Stimulated activated CD8-positive, alpha-beta memory T cell treated with anti-CD3 and anti-CD28 coated beads, Interleukin-4, amount 100 ng/mL, for 4 hours (primary cell): ENCODE data around the gene PROB1.
"Not testable (repeated sequence)": the region's sequence is repeated elsewhere in the genome, so short reads cannot be mapped to it uniquely, and the experiment has no call there.

Experiments used
- DNase-seq, 2 donors: peaks; one replicate each; pipeline ENCODE4 v3.0.0-alpha.2; 2020; ENCODE audit warnings: low read depth in 2 of 2, low spot score in 1 of 2

Gene PROB1

DNA sequence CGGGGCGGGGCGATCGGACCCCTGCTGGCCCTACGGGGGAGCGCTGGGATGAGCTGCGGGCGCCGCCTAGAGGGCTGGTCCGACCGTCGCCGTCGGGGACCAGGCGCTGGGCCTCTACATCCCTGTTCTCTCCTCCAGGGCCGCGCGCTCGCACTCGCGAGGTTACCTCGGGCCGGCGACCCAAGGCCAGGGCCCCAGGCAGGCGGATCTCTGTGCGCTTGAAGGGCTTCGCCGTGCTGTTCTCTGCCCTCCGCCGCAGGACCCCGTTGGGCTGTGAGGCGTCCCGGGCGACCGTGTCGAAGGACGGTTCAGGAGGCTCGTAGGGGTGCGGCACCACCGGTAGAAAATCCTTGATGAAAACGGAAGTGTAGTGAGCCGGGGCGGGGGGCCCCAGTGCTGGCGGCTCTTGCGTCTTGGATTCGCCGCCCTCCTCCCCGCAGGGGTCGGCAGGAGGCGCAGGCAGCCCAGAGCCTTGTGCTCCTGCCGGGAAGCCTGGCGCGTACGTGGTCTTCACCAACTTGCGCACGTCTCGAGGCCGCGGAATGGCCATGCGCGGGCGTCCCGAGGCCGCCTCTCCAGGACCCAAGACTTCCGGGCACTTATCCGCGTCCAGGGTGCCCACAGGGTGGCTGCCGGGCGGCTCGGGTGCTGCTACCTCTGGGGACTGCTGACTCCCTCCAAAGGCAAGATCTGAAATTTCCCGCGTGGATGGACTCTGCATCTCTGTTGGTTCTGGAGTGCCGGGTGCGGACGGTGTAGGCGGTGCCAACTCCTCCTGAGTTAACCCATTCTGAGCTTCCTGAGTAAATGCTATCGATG is 2.0 kb downstream of the PROB1 start:
- DNase-seq = peak; percentile 46 to 50

DNA sequence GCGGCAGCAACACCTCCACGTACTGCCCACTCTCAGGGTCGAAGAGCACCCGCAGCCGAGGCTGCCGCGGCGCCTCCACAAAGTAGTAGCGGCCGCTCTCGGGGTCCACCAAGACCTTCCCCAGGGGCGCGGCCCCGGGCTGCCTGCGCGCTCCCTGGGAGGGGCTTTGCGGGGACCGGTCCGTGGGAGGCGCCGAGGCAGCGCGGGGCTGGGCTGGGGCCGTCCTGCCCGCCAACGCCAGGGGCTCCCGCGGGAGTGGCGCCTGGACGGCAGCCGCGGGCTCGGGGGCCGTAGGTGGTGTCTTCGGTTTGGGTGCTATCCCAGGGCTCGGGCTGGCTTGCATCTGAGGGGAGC is 2.6 kb downstream of the PROB1 start:
- DNase-seq = no peak

DNA sequence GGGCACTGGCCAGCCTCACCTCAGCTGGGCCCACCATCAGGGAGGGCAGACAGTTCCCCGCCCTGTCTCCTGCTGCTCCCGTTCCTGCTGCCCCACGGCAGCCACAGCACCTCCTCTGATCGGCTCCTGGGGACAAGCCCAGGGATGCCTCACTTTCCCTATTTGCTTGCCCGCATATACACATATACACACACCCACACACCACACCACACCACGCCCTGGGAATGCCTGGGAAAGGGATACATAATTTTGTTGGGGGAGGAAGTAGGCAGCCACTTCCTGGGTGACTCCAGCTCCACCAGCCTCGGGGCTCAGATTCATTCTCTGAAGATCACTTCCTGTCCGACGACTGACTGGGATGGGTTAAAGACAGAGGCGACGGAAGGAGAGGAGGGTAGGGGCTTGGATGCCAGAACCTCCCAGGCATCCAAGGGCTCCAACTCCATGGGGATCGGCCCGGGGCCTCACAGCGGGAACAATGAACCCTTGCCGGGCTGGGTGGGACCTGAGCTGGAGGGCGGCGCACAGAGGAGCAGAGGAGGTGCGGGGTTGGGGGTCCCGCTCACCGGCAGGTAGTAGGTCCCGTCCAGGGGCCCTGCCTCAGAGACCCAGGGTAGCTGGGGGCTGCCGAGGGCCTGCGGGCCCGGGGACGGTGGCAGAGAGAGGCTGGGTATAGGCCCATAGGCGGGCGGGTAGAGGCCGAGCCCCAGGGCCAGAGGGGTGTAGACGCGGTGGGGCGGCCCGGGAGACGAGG is 3.2 kb downstream of the PROB1 start:
- no peak for DNase-seq

DNA sequence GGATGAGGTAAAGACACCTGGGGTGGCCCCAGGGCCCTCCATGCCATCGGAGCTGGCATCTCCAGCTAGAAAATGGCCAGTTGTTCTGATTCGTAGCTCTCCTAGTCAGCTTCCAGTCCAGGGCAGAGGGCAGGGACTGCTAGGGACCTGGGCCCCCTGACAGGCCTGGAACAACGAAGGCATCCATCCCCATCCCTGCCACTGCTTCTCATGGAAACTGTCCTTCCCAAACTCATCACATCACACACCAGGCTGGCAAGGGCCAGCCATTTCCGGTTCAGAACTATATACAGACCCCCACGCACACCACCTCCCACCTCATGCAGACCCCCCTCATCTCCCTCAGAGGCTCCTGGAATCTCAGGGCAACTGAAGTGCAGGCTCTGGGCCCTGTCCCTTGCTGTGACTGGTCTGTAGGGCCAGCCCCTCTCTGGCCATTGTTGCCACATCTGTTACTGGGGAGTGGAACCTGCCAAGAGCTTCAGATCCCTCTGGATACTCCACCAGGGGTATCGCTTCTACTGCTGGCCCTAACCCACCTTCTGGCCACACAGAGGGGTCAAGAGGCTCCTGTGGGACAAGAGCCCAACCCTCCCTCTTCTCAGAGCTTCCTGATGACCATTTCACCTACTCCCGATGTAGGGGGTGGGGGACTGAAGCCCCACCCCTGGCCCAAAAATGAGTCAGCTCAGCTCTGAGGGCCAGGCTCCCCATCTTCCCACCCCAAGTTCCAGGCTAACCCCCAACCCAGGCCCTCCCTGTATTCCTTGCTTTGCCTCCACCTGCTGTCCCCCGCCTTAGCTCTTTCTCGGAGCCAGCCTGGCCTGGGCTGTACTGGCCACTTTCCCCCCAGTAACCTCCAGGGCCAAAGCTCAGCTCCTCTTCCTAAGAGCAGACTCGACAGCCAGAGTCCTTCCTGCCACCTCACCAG is 4.0 kb downstream of the PROB1 start:
- DNase-seq = no peak

DNA sequence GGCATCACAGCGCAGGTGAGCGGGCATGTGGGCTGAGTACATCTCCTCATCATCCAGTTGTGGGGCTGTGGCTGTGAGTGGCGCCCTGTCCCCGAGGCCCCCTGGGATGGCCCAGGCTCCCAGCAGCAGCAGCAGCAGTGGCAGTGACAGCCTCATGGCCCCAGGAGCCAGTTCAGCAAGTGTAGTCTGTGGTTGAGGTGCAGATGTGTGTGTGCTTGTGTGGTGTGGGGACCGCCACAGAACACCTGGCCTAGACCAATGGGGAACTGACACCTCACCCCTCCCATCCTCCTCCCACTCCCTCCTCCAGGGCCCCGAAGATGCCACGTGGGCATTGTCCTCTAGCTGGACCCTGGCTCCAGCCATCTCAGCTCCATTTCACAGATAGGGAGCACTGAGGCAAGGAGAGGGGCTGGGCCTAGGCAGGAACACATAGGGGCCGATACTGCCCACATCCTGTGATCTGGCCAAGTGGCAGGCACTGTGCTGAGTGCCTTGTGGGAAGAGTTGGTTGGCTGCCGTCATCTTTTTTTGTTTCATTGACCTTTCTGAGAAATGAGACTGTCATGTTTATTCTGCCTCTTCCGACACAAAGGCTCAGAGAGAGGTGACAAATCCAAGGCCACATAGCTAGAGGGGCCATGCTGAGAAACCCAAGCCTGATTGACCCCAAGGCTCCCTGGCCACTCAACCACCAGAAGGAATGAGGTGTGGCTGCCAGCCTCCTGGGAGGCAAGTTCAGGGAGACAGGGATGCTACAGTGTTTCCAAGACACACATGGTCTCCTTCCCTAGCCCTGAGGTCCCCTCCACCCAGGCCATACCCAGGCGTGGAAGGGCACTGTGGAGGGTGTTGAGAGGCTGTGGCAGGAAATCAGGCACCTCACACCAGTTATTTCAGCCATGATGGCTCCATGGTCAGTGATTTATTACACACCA is 4.9 kb downstream of the PROB1 start, which contains the start of gene MZB1:
Gene MZB1 (minus strand): TSS at position 213 of the 938 bp plus-strand sequence. CDS start 57 bp downstream, at position 156.
- DNase-seq = peak in 1 of 2 donors; percentile 63

DNA sequence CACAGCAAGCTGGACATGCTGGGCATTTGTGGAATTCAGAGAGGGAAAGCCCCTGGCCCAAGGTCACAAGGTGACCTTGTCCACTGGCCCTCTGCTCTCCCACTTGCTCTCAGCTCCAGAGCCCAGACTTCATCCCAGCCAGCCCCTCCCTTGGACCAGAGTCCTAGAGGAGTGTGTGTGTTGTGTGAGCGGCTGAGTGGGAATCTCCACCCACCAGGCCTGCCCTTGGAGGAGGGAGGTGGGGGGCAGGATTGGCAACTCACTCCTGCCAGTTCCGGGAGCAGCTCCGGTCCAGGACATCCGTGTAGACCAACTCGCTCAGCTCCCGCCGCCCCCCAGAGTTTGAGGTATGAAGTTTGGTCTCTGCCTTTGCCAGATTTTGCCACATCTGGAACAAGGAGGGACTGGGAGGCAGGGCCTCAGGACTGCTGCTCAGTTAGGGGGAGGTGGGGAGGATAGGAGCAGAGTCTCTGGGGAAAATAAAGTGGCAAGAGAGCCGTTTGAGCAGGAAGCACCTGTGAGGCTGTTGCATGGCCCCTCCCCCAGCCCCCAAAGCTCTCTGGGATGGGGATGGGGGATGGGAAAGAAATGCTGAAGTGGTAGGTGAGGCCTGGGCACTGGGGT is 6.6 kb downstream of the PROB1 start:
- no peak for DNase-seq

DNA sequence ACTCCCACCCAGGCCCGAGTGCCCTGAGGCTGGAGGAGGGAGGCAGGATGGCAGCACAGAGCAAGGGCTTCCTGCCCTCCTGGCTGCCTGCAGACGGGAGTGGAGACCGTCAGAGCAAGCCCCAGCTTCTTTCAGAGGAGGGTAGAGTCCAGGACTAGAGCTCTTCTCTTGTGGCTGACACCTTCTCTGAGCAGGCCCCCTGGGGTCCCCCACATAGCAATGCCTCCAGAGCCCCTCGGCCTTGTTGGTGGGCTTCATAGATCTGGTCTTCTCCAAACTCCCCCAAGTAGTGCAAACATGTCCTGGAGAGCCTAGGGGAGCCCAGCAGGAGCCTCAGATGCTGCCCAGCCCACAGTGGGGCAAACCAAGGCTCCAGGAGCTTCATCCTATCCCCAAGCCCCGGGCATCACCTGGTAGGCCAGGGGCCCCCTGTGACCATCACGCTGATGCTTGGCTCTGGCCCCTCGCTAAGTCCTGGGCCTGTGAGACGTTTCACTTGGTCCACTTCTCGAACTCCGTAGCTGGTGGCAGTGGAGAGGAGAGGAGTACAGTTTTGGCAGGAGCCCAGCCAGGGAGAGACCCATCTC is 7.2 kb downstream of the PROB1 start:
- DNase-seq = no peak

DNA sequence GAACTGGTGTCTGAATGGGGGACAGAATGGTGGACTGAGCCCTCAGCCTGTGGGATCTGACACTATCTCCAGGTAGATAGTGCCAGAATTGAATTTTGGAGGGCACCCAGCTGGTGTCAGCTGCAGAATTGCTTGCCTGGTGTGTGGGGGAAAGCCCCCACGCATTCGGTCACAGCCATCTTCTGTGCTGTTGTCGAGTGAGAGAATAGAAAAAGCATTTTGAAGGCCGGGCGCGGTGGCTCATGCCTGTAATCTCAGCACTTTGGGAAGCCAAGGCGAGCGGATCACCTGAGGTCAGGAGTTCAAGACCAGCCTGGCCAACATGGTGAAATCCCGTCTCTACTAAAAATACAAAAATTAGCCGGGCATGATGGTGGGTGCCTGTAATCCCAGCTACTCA is 7.9 kb downstream of the PROB1 start:
- not testable (repeated sequence) for DNase-seq

DNA sequence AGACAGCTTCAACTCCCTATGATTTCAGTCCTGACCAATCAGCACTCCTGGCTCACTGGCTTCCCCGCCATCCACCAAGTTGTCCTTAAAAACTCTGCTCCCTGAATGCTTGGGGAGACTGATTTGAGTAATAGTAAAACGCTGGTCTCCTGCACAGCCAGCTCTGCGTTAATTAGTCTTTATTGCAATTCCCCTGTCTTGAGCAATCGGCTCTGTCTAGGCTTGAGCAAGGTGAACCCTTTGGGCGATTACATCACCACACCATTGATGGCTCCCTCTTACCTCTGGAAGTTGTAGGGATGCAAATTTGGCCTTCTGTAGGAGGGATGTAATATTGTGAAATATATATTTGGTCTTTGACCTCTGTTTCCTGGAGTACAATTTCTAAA is 8.9 kb downstream of the PROB1 start:
- no peak for DNase-seq

DNA sequence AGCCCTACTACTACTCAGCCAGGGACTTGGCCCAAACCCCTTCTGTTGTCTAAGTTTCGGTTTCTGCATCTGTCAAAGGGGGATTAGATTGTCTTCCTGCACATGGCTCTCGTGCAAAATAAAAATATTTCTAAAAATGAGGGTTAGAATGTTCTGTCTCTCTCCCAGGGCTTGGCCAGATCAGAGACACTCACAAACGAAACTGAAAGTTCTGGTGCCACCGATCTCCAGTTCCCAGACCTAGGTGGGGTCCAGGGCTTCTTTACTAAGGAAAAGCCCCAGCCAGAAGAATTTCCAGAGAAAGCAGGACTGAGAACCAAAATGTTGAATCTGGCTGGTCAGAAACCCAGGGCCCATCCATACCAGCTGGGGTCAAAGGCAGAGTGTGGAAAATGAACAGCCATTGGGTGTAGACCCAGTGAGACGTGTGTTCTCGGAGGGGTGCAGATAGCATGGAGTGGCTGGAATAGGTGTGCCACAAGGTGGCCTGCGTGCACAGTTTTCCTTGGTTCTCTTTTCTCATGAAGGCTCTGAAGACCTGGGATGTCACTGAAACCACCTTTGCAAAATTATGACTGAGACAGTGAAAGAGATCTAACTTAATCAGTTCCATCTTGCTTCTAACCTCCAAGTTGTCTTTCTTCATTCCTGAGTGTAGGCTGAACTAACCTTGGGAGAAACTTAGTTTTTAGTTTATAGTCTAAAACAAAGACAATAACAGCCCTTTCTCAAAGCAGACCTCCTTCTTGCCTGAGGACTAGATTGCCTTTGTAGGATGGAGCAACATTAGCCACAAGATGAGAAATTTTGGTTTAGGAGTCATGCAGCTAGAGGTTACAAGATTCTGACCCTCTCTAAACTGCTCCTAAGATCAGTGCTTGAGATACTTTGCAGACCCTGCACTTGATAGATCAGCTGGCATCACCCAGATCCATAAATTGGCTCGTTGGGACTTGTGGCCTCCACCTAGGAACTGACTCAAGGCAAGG is 9.5 kb downstream of the PROB1 start:
- DNase-seq = no peak

DNA sequence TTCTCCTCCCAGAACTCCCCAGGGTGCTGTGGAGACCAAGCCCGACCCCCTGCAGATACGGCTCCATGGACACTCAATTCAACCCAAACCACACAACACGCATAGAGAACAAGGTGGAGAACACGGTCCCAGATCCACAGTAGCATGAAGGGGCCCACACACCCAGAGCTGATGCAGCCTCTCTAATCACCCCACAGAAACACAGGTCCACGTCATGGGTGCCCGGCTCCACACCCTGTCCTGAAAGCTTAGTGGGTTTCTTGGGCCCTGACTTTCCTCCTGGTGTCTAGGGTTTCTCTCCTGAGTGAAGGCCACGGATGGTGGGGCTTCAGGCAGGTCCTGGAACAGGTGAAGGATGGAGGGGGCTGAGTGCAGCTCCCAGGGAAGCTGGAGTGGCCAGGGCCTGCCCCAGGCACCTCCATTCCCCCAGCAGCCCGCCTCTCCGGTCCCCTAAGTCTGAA is 10.3 kb downstream of the PROB1 start:
- no peak for DNase-seq

DNA sequence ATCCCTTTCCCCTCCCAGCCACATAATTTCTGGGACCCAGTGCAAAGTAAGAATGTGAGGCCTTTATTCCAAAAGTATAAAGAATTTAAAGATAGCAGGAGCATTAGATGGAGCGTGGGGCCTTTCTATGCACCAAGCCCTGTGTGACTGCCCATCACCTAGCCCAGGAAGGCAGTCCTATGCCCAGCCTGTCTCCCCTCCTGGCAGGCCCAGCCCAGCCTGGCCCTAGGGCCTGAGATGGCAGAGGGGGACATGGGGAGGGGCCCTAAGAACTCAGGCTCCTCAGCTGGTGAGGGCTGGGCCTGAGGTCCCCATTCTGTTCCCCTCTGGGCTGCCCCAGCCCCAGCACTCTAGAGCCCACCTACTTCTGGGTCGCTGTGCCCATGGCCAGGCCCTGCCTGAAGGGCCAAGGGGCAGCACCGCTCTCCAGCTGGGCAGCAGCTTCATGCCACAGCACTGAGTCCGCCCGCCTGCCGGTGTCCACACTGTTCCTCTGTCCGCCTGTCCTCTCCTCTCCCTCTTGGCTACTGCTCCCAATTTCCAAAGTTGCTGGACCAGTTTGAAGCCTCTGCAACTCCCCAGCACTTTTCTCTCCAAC is 10.8 kb downstream of the PROB1 start:
- DNase-seq = no peak

DNA sequence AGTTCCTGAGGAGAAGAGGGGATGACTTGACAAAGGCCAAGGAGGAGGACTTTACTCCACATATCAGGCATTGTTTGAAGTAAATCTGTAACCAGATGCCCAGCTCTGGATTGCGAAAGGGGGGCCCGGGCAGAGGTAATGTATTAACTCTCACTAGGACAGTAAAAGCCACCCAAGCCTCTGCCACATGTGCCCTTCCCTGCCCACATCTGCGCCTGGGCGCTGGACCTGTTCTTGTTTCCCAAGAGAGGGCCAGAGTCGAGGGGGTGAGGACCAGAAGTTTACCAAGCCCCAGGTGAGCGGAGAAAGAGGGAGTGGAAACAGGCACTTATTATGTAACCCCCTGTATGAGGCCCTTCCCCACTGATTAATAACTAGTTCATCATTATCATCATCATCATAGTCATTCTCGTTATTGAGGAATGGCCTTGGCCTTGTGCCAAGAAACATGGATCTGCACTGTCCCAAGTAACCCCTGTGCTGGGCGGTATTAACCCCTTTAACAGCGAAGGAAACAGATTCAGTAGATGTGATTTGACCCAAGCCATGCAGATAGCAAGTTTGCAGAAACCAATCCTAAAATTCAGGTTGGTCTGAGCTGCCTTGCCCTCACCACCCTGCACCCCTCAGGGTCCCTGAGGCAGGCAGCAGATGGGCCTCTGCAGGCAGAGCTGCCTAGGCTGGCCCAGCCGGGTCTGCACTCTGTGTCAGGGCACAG is 11.5 kb downstream of the PROB1 start, which contains the start of gene SLC23A1:
Gene SLC23A1 (minus strand): TSS at position 23 of the 718 bp plus-strand sequence. CDS start 44 bp downstream, outside the sequence.
- no peak for DNase-seq

DNA sequence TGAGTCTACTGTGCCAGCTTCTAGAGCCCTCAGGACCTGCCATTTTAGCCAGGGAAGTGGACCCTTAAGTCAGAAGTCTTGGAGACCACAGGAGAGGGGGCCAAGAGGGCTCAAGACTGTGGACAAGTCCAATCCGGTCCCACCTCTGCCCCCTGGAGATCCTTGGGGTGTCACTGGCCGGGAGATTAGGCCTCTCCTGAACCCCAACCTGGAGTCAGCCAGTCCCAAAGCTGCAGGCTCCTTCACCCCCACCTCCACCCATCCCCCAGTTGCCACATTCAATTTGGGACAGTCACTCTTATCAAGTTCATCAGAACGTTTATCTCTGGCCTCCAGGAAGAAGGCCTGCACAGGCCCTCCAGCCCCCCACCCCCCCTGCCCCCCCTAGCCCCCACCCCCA is 12.1 kb downstream of the PROB1 start:
- no peak for DNase-seq

DNA sequence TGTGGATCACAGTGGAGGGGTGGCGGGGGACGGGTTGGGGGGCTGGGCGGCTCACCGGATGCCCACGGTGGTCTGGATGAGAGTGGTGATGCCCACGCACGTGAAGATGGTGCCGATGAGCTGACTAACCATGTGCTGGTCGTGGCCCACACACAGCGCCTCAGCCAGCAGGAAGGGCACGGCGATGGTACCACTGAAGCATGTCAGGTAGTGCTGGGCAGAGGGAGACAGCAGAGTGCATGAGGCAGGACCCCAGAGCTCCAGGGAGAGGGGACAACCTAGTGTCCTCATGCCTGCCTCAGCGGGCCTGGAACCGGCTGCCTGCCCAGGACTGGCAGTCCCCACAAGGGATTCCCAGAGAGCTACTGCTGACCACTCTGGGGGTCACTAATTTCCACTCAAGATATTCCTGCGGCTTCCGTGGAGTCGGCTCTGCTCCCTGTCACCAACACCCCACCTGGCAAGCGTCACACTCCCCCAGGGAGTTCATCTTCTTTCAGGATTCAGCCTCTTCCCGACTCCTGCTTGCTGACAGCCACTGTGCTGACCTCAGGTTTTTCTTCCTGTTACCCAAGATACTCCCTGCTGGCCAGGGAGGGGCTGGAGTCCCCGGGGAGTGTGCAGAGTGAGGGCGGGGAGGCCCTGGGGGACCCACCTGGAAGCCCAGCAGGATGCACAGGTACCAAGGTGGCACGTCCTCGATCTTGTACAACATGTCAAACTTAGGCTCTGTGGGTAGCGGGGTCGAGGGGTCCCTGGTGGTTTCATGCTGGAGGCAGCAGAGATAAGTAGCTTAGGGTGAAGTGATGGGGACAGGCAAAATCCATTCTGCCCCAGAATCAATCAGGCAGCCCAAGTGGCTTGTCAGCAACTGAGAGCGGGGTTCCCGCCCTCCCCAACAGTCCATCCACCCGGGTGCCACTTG is 12.8 kb downstream of the PROB1 start:
- DNase-seq = no peak
